Hepatic stellate cell (primary cell): Measurements from ENCODE around the gene OR11L1.

Source experiments
- DNase-seq: peaks from one replicate; pipeline ENCODE4 v3.0.0; 2011; ENCODE audit warnings: low spot score

The OR11L1 gene

DNA sequence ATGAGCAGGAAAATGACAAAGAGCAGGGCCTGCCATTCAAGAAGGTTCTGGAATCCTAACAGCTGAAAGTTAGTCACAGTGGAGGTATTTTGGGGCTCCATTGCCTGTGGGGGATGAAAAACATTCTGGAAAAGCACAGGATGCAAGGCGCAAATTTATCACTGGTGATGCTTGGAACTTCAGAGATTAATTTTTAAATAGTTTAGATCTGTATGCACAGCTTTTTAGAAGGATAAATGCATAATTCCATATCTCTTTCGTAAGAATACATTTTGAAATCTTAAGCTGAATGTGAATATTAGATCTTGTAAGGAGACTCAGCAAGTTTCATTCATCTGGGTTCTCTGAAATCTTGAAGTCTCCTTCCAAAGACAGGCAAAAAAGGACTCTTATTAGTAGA is at the start of gene OR11L1:
Gene OR11L1 (minus strand): TSS at position 101 of the 400 bp plus-strand sequence. CDS start 0 bp downstream, at position 101.
- DNase-seq: no peak

GRCh38 chr1:247884797-247885413 is 43.2 kb upstream of the OR11L1 start:
- no peak for DNase-seq

DNA sequence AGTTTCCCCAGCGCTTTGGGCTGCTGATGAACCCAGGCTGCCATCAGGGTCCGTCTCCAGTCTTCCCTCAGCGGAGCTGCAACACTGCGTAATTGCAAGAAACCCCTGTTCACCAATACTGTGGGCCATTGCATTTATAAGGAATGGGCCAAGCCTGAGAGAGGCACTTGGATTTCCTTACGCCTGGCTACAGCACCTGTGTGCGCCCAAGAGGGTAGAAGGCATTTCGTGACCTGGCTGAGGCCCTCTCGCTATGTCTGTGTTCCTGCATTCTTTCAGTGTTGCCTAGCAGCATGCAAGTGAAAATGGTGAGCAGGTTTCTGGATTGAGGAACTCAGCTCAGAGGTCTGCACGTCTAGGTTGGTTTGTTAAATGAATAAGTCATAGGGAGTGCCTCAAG is 41.6 kb upstream of the OR11L1 start:
- no peak for DNase-seq

DNA sequence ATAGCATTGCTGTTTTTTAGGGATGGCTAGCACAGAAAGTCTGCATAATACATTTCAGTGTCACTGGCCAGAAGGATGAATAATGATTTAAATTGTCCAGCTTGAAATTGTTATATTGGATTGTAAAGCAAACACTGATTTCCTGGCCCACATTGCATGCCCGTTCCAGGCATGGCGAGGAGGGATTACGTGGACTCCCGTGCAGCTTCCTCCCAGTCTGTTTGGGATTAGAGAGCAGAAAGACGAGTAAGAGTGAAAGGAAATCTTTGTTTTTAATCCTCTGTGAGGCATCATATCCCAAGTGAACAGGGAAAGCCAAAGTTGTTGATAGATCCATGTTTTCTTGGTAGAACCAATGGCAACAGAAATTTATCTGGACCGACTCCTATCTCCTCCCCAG is 23.7 kb upstream of the OR11L1 start:
- peak; percentile 24 for DNase-seq

GRCh38 chr1:247864644-247865043 is 22.9 kb upstream of the OR11L1 start:
- no peak for DNase-seq

GRCh38 chr1:247862756-247863155 is 21.1 kb upstream of the OR11L1 start:
- DNase-seq: no peak

DNA sequence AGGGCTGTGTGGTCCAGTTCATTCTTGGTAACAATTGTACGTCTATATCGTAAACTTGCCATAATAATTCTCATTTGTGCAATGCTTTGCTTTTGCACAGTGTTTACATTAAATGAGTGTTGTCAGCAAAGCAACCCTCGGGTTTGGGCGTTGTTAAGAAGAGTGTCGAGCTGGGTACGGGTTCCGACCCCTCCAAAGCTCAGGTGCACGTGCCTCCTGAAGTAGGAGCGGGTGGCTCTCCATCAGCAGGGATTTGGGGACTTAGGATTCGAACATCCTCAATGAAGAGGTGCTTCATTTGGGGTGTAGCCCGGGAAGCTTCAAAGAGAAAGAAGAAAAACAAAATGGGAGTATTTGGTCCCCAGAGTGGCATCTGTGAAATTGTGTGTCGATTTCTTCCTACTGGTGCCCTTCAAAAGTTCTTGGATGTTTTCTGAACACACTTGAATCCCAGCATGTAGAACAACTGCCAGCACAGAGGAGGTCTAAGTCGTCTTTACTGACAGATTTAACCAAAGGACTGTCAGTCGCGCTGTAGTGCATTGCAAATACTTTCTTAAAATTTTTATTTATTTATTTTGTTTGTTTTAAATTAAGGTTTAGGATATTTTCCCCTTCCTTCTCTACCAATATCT is 16.4 kb upstream of the OR11L1 start:
- peak; percentile 21 for DNase-seq

- DNase-seq: peak; percentile 76
Observed at GRCh38 chr1:247857069-247857984, 15.6 kb upstream of the OR11L1 start, which contains the start of gene TRIM58. Gene TRIM58, plus strand, starts transcription at chr1:247857187. Its CDS starts 60 bp downstream, at chr1:247857247.

DNA sequence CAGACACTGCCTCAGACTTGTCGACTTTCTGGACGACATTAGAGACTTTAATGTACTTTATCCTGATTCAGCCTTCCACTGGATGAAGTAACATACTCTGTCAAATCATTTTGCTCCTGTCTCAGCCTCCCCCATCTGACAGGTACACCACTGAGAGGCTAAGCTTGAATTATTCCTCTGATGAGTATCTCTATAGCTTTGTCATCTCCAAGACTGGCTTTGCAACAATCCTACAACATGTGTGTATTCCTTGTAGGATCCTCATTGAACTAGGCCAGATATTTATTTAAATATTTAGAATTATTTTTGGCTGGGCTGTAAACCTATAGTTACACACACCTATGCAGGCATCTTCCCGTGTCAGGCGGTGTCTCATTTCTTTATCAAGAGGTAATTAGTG is 14.2 kb upstream of the OR11L1 start:
- no peak for DNase-seq

DNA sequence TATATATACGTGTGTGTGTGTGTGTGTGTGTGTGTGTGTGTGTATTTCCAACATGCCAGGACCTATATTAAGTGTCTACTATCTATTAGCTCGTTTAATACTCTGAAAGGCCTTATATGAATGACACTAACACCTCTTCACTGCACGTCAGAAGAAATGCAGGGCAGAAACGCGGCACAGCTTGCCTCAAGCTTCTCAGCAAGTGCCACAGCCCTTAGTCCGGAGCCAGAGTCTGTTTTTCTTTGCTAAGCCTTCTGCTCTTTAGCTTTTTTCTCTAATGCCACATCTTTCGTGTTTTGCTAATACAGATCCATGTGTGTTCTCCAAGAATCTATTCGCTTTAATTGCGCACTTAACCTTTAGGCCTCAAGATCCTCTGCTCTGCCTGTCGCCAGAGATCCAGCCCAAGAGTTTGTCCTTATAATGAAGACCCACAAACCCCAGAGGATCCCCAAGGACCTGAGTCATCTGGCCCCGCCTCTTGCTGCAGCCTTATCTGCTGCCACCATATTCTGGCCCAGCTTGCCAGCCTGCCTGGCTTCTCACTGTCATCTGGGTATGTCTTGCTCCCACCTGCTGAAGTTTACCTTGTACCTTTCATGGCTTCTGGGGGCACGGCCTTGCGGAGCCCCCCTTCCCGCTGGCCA is 13.3 kb upstream of the OR11L1 start:
- DNase-seq: no peak

DNA sequence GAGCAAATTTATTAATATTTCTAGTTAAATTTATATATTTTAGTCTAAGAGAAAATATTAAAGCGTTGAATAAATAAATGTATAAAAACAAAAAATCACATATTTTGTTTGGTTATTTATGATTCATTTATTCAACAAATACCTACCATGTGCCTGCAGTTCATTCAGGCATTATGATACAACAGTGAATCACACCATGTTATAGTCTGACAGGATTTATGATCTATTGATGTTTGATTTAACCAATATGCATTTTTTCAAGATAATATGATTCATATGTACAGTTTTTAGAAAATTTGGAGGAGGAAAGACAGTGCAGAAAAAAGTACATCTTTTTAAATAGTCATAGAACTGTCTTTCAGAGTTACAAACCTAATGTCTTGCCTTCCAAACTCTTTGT is 7.9 kb upstream of the OR11L1 start:
- no peak for DNase-seq

DNA sequence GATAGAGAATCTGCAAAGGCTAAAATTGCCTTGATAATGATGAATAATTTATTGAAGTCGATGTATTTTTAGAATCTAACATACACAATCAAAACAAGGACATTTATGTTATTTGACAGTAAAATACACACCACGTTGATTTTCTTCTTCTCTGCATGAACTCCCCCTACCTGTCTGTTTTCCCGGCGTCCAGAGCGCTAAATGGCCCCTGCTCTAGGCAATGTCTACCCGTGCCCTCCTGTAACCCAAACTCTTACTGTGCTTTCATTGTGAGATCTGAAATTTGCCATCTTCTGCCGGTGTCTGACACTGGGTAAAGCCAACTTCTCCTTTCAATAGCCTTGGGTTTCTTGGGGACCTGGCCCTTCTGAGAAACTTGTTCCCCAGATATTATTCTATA is 6.7 kb upstream of the OR11L1 start:
- no peak for DNase-seq

- DNase-seq: no peak
Observed at GRCh38 chr1:247845693-247846017, 4.0 kb upstream of the OR11L1 start.

DNA sequence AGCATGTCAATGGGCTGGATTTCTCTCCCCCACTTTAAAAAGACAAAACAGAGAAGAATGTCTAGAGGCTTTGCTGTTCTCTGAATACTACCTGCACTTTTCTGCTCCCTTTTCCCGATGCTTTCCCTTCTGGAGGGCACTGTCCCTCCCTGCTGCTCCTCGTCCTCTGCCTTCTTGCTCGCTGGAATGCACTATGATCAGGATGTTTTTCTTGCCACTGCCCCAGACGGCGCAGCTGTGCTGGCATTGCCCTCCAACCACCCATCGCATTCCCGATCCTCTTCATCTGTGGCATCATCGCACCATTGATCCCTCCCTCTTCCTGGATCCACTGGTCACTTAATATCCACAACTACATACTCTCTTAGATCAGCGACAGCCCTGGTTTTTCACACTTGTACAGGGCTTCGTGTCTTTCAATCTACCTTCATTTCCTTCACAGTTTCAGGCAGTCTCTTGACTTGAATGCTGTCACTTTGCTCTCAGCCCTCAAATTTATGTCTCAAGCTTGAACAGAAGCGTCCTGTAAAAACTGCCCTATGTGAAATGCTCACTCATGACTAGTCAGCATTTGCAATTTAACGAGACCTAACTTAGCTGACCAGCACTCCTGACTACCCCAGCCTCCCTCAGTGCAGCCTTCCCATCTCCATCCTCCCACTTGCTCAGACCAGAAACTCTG is 3.5 kb upstream of the OR11L1 start:
- DNase-seq: no peak

DNA sequence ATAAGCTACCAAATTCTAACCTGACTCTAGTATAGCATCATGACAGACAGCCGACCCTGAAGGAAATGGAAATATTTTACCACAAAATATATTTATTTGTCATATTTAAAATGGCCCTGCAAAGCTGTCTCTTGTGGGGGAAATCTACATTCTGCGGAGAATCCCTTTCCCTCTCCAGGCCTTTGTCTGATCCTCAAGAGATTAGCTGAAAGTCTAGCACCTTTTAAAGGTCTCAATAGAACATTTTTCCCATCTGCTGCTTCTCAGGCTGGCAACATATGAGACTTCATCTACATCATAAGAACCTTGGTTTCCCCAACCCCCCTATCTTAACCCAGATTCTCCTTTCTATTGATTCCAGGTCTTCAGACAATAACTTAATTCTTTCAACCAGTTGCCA is 1.7 kb upstream of the OR11L1 start:
- DNase-seq: no peak

DNA sequence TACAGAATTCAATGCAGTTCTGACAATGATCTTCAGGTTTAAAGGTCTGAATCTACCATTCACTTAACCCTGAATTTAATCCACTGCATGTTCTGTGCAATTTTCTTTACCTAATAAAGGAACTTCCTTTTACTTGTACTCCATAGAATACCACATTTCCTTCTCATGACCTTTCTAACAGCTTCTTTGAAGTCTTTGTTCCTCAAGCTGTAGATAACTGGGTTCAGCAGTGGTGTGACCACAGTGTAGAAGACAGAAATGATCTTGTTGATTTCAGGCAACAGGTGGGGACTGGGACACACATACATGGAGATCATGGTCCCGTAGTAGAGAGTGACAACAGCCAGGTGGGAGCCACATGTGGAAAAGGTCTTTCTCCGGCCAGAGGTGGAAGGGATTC is 878 bp downstream of the OR11L1 start:
- DNase-seq: no peak

GRCh38 chr1:247833601-247834000 is 8.1 kb downstream of the OR11L1 start:
- no peak for DNase-seq

DNA sequence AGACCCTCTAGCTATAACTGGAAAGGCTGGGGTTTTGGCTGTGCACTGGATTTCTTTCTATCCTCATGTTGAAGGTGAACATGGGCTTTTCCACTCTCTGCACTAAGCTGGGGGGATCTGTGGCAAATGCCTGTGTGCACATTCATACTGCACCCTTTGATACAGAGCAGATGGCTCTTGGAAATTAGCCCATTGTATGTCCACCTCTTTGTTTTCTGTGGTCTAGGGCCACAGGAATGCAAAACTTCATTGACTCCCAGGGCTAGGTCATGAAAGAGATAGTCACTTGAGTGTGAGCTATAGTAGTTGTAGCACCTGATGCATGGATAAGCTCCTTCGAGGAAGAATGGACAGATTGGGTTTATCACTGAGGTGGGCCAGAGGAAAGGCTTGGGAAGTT is 12.0 kb downstream of the OR11L1 start:
- no peak for DNase-seq

GRCh38 chr1:247825362-247825761 is 16.3 kb downstream of the OR11L1 start:
- no peak for DNase-seq

DNA sequence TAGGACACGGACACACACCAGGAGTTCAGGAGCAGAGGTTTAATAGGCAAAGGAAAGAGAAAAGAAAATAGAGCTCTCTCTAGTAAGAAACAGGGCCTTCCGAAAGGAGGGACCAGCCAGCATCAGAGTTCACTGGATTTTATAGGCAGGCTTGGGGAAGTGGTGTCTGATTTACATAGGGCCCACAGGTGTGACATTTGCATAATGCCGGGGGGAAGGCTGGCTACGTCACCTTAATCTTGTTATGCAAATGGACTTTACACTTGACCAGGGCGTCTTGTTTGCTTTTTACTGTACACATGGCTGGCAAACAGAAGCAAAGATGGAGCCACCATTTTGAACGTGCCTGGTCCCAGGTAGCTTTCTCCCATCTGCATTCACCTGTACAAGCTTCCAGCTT is 17.7 kb downstream of the OR11L1 start, which contains the start of gene OR14A16:
Gene OR14A16 (minus strand): TSS at position 97 of the 400 bp plus-strand sequence. CDS start 8,390 bp downstream, outside the sequence.
- DNase-seq: no peak

DNA sequence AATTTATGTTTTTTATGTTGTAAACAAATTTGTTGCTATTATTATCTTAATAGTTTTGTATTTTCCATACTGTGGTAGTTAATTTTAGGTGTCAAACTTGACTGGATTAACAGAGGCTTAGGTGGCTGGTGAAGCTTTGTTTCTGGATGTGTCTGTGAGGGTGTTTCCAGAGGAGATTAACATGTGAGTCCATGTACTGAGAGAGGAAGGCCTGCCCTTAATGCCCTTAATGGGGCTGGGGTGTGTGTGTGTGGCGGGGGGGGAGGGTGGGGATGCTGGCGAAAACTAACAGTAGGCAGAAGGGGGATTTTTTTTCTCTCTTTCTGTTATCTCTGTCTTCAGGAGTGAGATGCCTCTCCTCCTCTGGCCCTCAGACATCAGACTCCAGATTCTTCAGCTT is 19.6 kb downstream of the OR11L1 start:
- no peak for DNase-seq

DNA sequence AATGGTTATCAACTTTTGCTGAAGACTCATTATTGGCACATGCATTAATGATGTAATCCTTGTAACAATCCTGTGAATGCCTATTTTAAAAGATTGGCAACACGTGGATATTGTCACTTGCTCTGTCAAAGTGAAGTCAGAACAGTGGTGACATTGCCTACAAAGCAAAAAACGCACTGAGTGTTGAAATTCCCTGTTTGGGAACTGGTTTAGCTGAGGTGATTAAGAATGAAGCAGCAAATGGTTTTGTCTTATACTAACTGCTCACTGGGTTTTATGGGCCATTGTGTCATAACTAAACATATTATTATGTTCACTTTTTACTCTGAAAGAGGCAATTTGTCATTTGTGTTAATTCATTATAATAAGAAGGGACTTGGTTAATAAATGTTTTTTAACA is 29.1 kb downstream of the OR11L1 start:
- no peak for DNase-seq
